Activated CD4-positive, CD25-positive, alpha-beta regulatory T cell treated with anti-CD3 and anti-CD28 coated beads, Interleukin-2, amount 50 U/mL, for 16 hours (primary cell): ENCODE data around the gene KRT76.

ENCODE experiments used
- DNase-seq: peaks from one replicate; pipeline ENCODE4 v3.0.0-alpha.2; 2020; ENCODE audit warnings: low read depth, low spot score

KRT76 gene

GRCh38 chr12:52730793-52731192, 46.4 kb downstream of the KRT76 start:
- no peak for DNase-seq

GRCh38 chr12:52730383-52730782, 46.8 kb downstream of the KRT76 start:
- DNase-seq, result no peak

GRCh38 chr12:52729147-52729546, 48.0 kb downstream of the KRT76 start:
- DNase-seq, result no peak

GRCh38 chr12:52728374-52728773, 48.8 kb downstream of the KRT76 start:
- DNase-seq, result no peak

- DNase-seq, result no peak
Observed at GRCh38 chr12:52727037-52727436, 50.1 kb downstream of the KRT76 start.

GRCh38 chr12:52726451-52726850, 50.7 kb downstream of the KRT76 start:
- DNase-seq, result no peak

GRCh38 chr12:52724384-52724783, 52.8 kb downstream of the KRT76 start:
- no peak for DNase-seq

GRCh38 chr12:52722680-52723079, 54.5 kb downstream of the KRT76 start:
- no peak for DNase-seq

GRCh38 chr12:52721838-52722470, 55.2 kb downstream of the KRT76 start:
- no peak for DNase-seq

- DNase-seq, result no peak
Observed at GRCh38 chr12:52720365-52720886, 56.7 kb downstream of the KRT76 start.
